ENCODE data around the gene PSG3.
A peak's percentile ranks its signal among the peaks of the same experiment; 100 is the strongest.
"Not testable (repeated sequence)": the region's sequence is repeated elsewhere in the genome, so short reads cannot be mapped to it uniquely, and the experiment has no call there.

Gene PSG3

DNA sequence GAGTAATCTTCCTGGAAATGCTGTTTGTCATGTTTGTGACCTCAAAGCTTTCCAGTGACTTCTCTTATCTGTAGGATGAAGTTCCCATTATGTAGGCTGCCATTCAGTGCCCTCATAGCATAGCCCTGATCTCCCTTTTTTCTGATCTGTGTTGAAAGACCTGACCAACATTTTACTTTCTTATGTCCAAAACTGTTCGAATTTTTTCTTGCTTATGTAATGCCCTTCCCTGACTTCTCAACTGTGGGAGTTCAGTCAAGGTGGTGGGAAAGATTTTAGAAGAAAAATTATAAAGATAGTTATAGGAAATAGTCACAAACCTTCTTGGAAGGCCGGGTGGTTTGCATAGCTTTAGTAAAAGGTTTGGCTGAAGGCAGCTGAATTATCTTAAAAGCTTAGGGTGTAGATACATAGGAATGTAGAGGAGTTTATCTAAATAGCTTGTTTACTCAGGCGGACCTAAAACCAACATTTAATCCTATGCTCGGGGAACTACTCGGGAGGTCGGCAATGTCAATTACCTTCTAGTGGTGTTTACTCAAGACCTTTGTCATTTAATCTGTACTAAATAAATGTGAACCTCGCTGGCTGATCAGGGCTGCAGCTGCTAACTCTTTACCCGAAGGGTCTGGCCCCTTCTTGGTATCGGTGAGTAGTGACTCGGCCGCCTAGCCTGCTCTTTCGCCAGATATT is 44.3 kb downstream of the PSG3 start:
- no peak for DNase-seq (ENCODE audit: low read depth)

DNA sequence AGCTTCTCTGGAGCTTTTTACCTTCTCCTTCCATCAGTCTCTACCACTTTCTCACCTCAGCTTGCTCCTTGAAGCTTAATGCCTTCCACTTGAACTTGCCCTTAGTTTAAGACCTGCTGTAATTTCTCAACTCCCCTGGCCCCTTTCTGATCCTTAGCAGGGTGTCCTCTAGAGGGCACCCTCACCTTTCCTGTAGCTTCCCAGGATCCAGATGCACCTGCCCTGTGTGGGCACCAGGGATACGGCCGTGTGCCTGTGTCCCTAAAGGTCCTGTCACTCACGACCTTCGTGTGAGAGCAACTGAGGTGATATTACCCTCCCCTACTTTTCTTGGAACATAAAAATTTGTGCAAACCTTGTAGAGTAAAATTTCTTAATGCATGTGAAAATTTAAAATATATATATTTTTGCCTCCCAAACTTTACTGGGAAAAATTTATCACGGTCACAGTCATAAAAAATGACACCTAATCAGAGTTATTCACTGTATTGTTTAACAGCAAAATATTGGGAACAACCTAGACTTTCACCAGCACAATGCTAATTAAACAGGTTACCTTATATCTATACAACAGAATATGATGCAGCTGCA is 46.4 kb downstream of the PSG3 start:
- peak; percentile 66 for DNase-seq (ENCODE audit: low read depth)

DNA sequence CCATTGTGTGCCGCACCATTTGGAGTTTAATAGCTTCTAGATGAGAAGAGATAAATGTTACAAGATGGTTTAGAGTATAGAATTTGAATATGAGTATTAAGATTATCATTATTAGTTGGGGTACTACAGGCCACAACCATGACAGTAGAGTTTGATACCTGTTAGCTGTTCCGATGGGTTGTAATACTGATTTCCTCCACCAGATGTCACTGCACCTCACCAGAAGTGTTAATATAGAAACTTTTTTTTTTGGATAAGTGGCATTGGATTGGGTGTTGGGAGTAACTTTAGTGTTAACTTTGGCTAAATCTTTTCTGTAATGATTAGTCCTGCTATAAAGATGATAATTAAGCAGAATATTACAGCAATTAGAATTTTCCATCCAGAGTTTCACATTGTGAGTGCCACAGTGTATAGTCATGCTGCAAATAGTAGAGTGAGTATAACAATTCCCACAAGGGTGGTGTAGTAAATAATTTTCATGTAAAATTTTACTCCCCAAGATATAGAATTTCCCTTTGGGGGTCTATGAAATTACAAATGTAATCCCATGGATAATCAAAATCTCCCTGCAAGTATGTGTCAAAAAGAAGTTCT is 56.3 kb downstream of the PSG3 start:
- DNase-seq (ENCODE audit: low read depth): peak; percentile 48

DNA sequence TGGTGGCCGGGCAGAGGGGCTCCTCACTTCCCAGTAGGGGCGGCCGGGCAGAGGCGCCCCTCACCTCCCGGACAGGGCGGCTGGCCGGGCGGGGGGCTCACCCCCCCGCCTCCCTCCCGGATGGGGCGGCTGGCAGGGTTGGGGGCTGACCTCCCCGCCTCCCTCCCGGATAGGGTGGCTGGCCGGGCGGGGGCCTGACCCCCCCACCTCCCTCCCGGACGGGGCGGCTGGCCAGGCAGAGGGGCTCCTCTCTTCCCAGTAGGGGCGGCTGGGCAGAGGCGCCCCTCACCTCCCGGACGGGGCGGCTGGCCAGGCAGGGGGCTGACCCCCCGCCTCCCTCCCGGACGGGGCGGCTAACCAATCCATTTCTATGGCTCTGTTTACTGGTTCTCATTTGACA is 64.0 kb downstream of the PSG3 start:
- not testable (repeated sequence) for DNase-seq (ENCODE audit: low read depth)

DNA sequence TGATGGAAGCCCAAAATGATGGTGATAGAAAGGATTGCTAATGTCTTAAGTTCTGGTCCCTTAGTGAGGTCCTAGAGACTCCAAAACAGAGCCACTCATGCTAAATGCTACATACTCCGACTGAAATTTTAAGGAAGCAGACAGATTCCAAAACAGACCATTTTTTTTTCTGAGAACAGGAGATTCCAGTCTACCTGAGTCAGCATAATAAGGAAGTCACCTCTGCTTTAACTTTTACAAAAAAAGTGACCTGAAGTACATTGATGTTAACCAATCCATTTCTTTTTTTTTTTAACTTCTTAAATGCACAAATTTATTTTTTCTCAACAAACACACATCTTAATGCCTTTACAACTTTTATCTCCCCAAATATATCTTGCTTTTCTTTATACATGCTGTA is 65.7 kb downstream of the PSG3 start:
- DNase-seq (ENCODE audit: low read depth): not testable (repeated sequence)
